Measurements from ENCODE around the gene RSL1D1. TPM values are rescaled to one million over a fixed set of nuclear protein-coding genes. Genes with fewer than 3 reads are reported as not detected.
A peak's percentile ranks its signal among the peaks of the same experiment; 100 is the strongest.

RSL1D1 gene
- total and polyA plus RNA-seq, 12 donors: 24.7 to 133 (median 101) TPM

GRCh38 chr16:11841026-11841425 lies 10.3 kb downstream of the RSL1D1 start:
- no peak for TF ChIP-seq CTCF (IDR thresholded peaks at IDR 0.05)
- no peak for DNase-seq
- 92 to 96% methylated on average over 7 of the region's 7 CpGs for WGBS, 2 donors
- Histone ChIP-seq H3K27me3 (no peaks in the 10 kb centered on the region), H3K4me1 (no peaks in the 10 kb centered on the region), H3K27ac (no peak overlapping the region), H3K9me3 (no peaks in the 10 kb centered on the region), H3K36me3 (peaks cover 0 to 100% (median 81%) of the 10 kb centered on the region in 9 donors), H3K4me3 (no peak overlapping the region)
- no peak for ATAC-seq
- intact Hi-C loops (cut with DNase I): loop anchor here in 4 of 10 donors (10.0 kb wide), 4 partner anchors 46 to 224 kb away; partner anchors contain the start of gene ZC3H7A (in 1 of the 4)

GRCh38 chr16:11836650-11837244 lies 14.6 kb downstream of the RSL1D1 start:
- TF ChIP-seq CTCF (IDR thresholded peaks at IDR 0.05): no peak
- peak in 1 of 8 donors; percentile 15 for ATAC-seq
- Histone ChIP-seq H3K36me3 (peaks cover 0 to 62% (median 56%) of the 10 kb centered on the region in 9 donors), H3K4me1 (peaks cover 0 to 9% (median 0%) of the 10 kb centered on the region in 9 donors), H3K27me3 (no peaks in the 10 kb centered on the region), H3K4me3 (no peak overlapping the region), H3K27ac (no peak overlapping the region), H3K9me3 (no peaks in the 10 kb centered on the region)
- intact Hi-C loops (cut with DNase I): no loop called here
- 96% methylated on average over 7 of the region's 7 CpGs for WGBS, 2 donors
- DNase-seq: no peak

GRCh38 chr16:11835891-11836649 lies 15.3 kb downstream of the RSL1D1 start:
- DNase-seq (no peak), ATAC-seq (no peak)
- H3K4me1 ChIP-seq: peaks cover 0 to 9% (median 0%) of the 10 kb centered on the region in 9 donors
- H3K4me3 ChIP-seq: no peak overlapping the region
- no peaks in the 10 kb centered on the region for H3K27me3 ChIP-seq
- H3K27ac ChIP-seq: no peak overlapping the region
- 47 to 60% methylated on average over 9 of the region's 9 CpGs for WGBS, 2 donors
- no peak for TF ChIP-seq CTCF (IDR thresholded peaks at IDR 0.05)
- no peaks in the 10 kb centered on the region for H3K9me3 ChIP-seq
- H3K36me3 ChIP-seq: peaks cover 0 to 56% (median 49%) of the 10 kb centered on the region in 9 donors
- intact Hi-C loops (cut with DNase I): no loop called here

GRCh38 chr16:11835309-11835708 lies 16.0 kb downstream of the RSL1D1 start:
- Histone ChIP-seq H3K36me3 (peaks cover 0 to 48% (median 41%) of the 10 kb centered on the region in 9 donors), H3K4me1 (peaks cover 0 to 9% (median 0%) of the 10 kb centered on the region in 9 donors), H3K27me3 (no peaks in the 10 kb centered on the region), H3K27ac (no peak overlapping the region), H3K9me3 (no peaks in the 10 kb centered on the region), H3K4me3 (no peak overlapping the region)
- intact Hi-C loops (cut with DNase I): no loop called here
- TF ChIP-seq CTCF (IDR thresholded peaks at IDR 0.05): no peak
- ATAC-seq: no peak
- 81 to 94% methylated on average over 4 of the region's 4 CpGs for WGBS, 2 donors
- DNase-seq: no peak
